Retina (tissue), 1 donor: ENCODE results near the gene SLC4A9.
"Not testable (repeated sequence)": the region's sequence is repeated elsewhere in the genome, so short reads cannot be mapped to it uniquely, and the experiment has no call there.

ENCODE experiments used
- DNase-seq: peaks from one replicate; pipeline ENCODE4 v3.0.0-alpha.2; 2016

The SLC4A9 gene

GRCh38 chr5:140338908-140339307, 21.1 kb upstream of the SLC4A9 start:
- DNase-seq = no peak

DNA sequence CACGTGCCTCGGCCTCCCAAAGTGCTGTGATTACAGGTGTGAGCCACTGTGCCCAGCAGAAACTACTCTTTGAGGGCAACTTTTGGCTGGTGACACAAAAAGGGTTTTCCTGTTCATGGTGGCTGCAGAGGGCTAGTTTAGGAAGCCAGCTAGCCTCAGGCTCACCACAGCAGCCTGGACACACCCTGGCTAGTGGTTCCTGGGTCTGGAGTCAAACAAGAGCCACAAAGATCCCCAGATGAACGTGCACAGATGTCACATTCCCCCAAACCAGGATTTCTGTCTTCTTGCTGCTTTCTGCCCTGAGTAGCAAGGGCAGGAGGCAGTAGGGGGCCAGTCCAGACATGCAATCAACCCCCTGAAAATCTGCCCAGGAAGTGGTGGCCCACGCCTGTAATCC, 20.4 kb upstream of the SLC4A9 start:
- DNase-seq = no peak

DNA sequence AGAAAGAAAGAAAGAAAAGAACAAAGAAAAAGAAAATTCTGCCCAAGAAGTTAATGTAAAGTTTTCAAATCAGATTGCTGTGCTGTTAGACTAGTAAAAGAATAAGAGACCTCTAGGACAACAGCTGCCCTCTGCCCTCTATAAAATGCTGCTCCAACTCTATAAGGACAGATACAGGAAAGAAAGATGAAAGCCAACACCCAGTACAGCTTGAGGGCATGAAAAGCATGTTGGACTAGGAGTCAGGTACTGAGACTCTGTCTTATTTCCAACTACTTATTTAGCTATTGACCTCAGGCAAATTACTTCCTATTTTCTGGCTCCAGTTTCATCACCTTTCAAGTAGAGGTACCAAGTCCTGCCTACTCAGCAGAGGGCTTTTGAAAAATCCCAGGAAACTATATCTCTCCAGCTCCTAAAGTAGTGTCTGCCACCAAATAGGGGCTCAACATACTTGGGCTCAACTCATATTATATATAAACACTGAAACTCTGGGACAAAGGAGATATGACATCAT, 19.3 kb upstream of the SLC4A9 start:
- no peak for DNase-seq

DNA sequence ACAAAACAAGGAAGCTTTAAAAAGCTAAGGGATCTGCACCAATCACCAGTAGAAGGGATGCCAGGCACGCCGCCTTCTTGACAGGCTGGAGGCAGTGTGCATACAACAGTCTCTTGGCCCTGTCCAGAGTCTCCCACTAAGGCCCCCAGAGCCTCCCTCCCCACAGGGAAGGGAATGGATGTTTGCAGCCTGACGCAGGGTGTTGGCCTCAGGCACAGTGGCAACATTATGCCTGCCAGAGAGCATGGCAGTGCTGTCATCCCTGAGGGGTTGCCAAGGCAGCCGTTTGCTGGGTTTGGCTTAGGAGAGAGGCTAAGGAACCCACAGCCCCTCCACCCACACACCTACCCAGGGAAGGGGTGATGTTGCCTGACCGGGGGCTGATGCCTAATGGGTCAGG, 18.4 kb upstream of the SLC4A9 start:
- no peak for DNase-seq

DNA sequence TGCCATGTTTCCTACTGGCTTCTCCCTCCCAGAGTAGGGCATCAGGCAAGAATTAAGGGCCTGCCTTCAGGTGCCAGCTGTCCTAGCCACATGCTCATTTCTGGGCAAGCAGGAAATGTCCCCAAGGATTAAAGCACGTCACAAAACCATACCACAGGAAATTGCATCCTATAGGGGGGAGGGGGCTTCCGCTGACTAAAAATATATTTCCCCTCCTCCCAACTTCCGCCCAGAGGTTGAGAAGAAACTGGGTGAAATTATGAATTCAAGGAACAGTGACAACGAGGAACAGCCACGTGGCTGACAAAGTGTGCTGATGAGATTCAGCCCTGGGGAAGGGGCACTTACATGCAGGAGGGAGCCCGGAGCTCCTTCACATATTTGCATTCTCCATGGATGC, 17.7 kb upstream of the SLC4A9 start:
- DNase-seq = no peak

- no peak for DNase-seq
Measured at GRCh38 chr5:140342896-140343295, 17.1 kb upstream of the SLC4A9 start.

DNA sequence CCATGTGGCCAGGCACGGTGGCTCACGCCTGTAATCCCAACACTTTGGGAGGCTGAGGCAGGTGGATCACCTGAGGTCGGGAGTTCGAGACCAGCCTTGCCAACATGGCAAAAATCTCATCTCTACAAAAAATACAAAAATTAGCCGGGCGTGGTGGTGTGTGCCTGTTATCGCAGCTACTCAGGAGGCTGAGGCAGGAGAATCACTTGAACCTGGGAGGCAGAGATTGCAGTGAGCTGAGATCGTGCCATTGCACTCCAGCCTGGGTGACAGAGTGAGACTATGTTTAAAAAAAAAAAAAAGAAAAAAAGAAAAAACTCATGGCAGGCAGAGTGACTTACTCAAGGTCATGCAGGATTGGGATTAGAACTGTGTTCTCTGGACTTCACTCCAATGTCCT, 16.1 kb upstream of the SLC4A9 start:
- not testable (repeated sequence) for DNase-seq

GRCh38 chr5:140344683-140345423, 15.1 kb upstream of the SLC4A9 start:
- DNase-seq = no peak

GRCh38 chr5:140345919-140346347, 14.1 kb upstream of the SLC4A9 start:
- DNase-seq = peak; percentile 87

- DNase-seq = no peak
Measured at GRCh38 chr5:140346348-140347221, 13.4 kb upstream of the SLC4A9 start, which contains the start of gene HBEGF. HBEGF (minus strand) TSS chr5:140346603; CDS start chr5:140346328, 275 bp downstream.

- no peak for DNase-seq
Measured at GRCh38 chr5:140347360-140347759, 12.6 kb upstream of the SLC4A9 start.

DNA sequence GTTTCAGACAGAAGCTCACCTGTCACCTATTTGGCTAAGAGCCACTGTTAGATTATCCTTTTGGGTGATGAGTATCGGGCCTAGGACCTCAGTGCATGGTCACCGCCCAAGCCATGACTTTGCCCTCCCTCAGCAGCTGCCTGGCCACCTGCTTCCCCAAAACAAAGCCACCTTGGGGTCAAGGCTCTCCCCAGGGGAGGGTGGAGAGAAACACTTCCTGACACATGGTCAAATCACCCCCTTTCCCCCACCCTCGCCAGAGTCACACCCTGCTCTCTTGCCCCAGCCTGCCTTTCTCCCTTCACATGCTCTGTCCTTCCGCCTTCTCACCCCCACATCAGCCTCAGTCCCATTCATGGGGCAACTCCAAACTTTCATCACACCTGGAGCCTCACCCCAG, 11.9 kb upstream of the SLC4A9 start:
- no peak for DNase-seq

- DNase-seq = no peak
Measured at GRCh38 chr5:140349244-140349643, 10.8 kb upstream of the SLC4A9 start.

DNA sequence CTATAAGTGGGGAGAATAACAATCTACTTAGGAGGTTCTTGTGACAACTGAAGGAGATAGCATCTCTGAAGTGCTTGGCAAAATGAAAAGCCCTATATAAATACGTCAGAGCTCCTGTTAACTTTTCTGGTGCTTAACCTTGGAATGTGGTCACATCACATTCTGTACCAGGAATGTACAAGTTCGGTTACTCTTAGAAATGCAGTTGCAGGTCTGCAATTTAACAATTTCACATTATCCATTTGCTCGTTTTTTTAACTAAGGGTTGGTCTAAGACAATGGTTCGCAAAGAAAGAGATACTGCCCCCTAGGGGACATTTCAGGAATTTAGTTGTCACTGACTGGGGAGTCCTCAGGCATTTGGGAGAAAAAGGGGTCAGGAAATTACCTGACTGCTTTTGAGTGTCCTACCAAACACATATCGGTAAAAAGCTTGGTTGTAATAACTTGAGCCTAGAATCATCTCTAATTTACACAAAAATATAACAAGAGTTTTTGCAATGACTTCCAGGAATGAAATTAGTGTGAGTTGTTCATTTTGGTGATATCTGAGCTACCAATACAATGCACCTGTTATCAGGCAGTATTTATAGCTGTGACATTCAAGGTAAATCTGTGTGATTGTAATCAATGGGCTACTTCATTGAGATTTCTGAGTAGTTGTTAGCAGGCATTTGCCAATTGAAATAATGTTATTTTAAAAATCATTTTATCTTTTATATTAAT, 8.2 kb upstream of the SLC4A9 start:
- DNase-seq = peak; percentile 72

DNA sequence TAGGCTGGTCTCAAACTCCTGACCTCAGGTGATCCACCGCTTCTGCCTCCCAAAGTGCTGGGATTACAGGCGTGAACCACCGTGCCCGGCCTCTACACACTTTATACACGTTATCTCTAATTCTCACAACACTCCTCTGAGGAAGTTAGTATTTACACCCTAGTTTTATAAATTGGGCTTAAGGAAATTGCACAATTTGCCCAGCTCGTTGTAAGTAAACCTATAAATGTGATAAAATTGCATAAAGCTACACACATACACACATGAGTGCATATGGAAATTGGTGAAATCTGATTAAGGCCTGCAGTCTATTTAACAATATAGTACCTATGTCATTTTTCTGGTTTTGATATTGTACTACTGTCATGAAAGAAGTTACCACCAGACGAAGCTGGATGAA, 4.4 kb upstream of the SLC4A9 start:
- DNase-seq = no peak

- no peak for DNase-seq
Measured at GRCh38 chr5:140356853-140357725, 2.9 kb upstream of the SLC4A9 start.

GRCh38 chr5:140357726-140358093, 2.3 kb upstream of the SLC4A9 start:
- peak; percentile 93 for DNase-seq

DNA sequence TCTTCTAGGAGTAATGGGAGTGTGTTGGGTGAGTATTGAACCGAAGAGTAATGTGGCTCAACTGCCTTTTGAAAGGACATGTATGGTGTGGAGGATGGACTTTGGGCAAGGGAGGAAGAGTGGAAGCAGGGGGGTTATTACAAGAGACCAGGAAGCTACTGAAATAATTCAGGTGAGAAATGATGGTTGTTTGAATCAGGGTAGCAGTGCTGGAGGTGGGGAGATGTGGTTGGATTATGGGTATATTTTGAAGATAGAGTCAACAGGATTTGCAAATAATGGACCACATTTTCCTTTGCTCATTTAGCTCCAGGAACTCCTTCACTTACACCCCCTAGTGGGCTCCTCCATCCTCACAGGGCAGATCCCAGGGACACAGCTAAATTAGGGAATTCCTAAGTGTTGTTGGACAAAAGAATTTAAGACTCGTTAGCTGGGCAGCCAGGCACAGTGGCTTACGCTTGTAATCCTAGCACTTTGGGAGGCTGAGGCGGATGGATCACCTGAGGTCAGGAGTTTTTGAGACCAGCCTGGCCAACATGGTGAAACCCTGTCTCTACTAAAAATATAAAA, 1.2 kb upstream of the SLC4A9 start:
- no peak for DNase-seq

DNA sequence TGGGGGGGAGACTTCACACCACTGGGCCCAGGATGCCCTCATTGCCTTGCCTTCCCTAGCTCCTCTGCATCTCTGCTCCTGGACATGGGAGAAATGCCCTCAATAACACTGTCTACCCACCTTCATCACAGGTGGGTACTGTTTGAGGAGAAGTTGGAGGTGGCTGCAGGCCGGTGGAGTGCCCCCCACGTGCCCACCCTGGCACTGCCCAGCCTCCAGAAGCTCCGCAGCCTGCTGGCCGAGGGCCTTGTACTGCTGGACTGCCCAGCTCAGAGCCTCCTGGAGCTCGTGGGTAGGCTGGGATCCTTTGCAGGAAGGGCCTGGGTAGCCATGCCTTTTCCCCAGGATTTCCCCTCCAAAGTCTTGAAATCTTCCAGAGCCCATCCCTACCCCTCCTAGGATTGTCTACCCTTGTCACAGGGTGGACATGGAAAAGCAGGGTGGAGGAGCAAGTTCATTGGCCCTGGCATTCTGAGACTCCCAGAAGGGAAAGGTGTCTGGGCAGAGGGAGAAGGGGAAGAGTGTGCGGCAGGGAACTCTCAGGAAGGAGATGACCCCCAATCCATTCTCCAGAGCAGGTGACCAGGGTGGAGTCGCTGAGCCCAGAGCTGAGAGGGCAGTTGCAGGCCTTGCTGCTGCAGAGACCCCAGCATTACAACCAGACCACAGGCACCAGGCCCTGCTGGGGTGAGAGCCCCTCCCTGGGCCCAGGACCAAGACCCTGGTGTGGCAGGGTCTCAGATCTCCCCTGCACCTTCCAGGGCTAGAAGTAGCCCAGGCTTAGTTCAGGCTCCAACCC, 886 bp downstream of the SLC4A9 start:
- DNase-seq = no peak

- DNase-seq = no peak
Measured at GRCh38 chr5:140361901-140362300, 1.9 kb downstream of the SLC4A9 start.

GRCh38 chr5:140362311-140362710, 2.3 kb downstream of the SLC4A9 start:
- DNase-seq = no peak
